Activated CD4-positive, alpha-beta T cell treated with anti-CD3 and anti-CD28 coated beads, Interleukin-2, amount 10 ng/mL, durations not matched to agents 24 days and 14 days (primary cell): ENCODE measurements around the gene MXRA7. TPM values are rescaled to one million over a fixed set of nuclear protein-coding genes. Genes with fewer than 3 reads are reported as not detected.
"Not testable (repeated sequence)": the region's sequence is repeated elsewhere in the genome, so short reads cannot be mapped to it uniquely, and the experiment has no call there.

Source experiments
- DNase-seq: peaks from one replicate; pipeline ENCODE4 v3.0.0; 2022
- H3K27ac Mint-ChIP-seq: one replicate; pipeline ENCODE4 v1.8.0; 2022; ENCODE audit warnings: mild to moderate bottlenecking, mixed read lengths
- H3K27me3 Mint-ChIP-seq: one replicate; pipeline ENCODE4 v1.8.0; 2022; ENCODE audit warnings: mixed read lengths
- H3K36me3 Mint-ChIP-seq: one replicate; pipeline ENCODE4 v1.8.0; 2022; ENCODE audit warnings: low read depth, mild to moderate bottlenecking, mixed read lengths
- H3K4me1 Mint-ChIP-seq: one replicate; pipeline ENCODE4 v1.8.0; 2021; ENCODE audit warnings: mixed read lengths
- H3K4me3 Mint-ChIP-seq: one replicate; pipeline ENCODE4 v1.8.0; 2022; ENCODE audit warnings: mild to moderate bottlenecking, moderate library complexity, mixed read lengths
- H3K9me3 Mint-ChIP-seq: one replicate; pipeline ENCODE4 v1.8.0; 2021; ENCODE audit warnings: mixed read lengths
- intact Hi-C: fragments of 100-400 bp; cut with micrococcal nuclease; formaldehyde crosslinking; loops from one replicate; pipeline ENCODE4 v1.15.1; 2023
- total RNA-seq: library from RNA; stranded (reverse); gene quantifications from 2 replicates; pipeline ENCODE4 v1.2.3, GENCODE V29; 2022

MXRA7 gene
- total RNA-seq, 1 donor from 2014 or later: 3.7 TPM

DNA sequence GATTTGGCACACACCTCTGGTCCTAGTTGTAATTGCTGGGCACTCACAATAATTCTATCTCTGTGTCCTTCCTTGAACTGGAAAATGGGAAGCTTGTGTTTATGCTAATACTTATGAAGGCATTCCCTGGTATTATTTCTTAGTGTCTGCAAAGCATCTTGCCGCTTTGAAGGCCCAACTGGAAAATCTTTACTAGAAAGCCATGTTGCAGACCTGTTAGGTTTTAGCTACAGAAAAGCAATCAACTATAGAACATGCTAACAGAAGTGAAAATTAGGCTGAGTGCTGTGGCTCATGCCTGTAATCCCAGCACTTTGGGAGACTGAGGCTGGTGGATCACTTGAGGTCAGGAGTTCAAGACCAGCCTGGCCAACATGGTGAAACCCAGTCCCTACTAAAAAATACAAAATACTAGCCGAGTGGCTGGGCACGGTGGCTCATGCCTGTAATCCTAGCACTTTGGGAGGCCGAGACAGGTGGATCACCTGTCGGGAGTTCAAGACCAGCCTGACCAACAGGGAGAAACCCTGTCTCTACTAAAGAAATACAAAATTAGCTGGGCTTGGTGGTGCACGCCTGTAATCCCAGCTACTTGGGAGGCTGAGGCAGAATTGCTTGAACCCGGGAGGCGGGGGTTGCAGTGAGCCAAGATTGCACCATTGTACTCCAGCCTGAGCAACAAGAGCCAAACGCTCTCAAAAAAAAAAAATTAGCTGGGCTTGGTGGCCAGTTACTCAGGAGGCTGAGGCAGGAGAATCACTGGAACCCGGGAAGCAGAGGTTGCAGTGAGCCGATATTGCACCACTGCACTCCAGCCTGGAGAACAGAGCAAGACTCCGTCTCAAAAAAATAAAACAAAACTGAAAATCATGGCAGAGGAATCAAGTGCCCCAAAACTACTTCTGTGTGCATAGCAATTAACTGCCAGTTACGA is 21.3 kb upstream of the MXRA7 start:
- not testable (repeated sequence) for H3K27ac Mint-ChIP-seq, H3K27me3 Mint-ChIP-seq, H3K9me3 Mint-ChIP-seq, DNase-seq
- Mint-ChIP-seq H3K36me3 (peaks cover 63% of the 10 kb centered on the region), H3K4me1 (peaks cover 46% of the 10 kb centered on the region), H3K4me3 (peak overlapping the region; percentile 92)
- intact Hi-C loops: loop anchor here (10.0 kb wide), 1 partner anchor 657 kb away; the partner anchor contains the start of genes GALR2, SRP68 and ZACN

DNA sequence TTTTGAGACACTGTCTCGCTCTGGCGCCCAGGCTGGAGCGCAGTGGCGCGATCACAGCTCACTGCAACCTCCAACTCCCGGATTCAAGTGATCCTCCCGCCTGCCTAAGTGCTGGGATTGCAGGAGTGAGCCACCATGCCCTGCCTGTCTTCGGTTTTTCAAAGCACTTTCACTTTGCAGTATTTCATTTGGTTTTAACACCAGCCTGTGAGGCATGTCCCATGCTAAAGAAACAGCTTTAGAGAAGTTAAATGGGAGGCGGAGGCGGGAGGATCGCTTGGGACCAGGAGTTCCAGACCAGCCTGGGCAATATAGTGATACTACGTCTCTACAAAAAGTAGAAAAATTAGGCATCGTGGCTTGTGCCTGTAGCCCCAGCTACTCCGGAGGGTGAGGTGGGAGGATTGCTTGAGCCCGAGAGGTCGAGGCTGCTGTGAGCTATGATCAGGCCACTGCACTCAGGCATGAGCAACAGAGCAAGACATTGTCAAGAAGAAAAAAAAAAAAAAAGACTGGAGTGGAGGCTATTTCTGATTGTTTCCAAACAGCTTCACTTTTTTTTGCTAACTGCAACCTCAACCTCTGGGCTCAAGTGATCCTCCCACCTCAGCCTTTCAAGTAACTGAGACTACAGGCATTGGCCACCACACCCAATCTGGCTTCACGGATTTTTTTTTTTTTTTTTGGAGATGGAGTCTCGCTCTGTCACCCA is 17.1 kb upstream of the MXRA7 start:
- H3K4me1 Mint-ChIP-seq: peaks cover 39% of the 10 kb centered on the region
- peaks cover 56% of the 10 kb centered on the region for H3K36me3 Mint-ChIP-seq

DNA sequence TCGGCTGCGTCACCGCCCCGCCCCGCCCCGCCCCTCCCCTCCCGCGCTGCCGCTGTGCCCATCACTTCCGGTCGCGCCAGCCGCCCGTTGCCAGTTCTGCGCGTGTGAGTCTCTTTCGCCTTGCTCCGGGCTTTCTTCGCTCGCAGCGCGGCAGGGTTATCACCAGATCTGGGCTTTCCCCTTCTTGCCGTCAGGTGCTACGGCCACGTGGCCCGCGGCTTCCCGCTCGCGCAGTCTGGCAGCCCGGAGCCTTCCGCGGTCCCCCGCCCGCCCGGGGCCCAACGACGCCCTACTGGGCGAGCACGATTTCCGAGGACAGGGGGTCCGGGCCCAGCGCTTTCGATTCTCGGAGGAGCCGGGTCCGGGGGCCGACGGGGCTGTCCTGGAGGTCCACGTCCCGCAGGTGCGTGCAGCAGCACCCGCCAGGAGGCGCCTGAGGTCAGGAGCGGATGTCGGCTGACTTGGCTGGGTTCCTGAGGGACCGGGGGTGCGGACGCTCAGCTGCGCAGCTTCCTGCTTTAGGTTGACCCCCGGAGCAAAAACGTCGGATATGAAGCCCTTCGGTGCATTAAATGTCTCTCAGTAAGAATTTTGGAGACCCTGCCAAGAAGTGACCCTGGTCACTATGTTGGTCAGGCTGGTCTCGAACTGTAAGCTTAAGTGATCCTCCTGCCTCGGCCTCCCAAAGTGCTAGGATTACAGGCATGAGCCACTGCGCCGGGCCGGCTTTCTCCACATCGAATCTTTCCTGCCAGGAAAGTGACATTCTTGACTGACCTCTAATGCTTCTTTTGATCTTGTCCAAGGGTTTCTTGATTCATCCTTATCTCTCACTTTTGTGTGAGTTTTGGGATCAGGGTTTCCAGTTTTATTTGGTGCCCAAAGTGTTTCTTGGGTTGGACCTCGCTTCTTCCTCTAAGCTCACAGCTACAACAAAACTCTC is 16.3 kb upstream of the MXRA7 start, which contains the start of gene METTL23:
Gene METTL23, plus strand, starts transcription at position 64 of the 943 bp plus-strand sequence. CDS start 2,872 bp downstream, outside the sequence.
- Mint-ChIP-seq H3K27me3 (no peaks in the 10 kb centered on the region), H3K9me3 (no peaks in the 10 kb centered on the region), H3K36me3 (peaks cover 55% of the 10 kb centered on the region), H3K27ac (peak within 1 kb of the TSS; percentile 97), H3K4me1 (peaks cover 37% of the 10 kb centered on the region), H3K4me3 (peak within 1 kb of the TSS; percentile 96)
- DNase-seq: peak; percentile 94
- intact Hi-C loops: loop anchor here (1.0 to 5.0 kb wide), 3 partner anchors 10 to 414 kb away; partner anchors contain the start of genes SEC14L1 and SRSF2

More for the DNA sequence above, 17.1 kb upstream of the MXRA7 start:
- Mint-ChIP-seq H3K4me3 (peak overlapping the region; percentile 96), H3K27me3 (no peaks in the 10 kb centered on the region), H3K27ac (peak overlapping the region; percentile 97), H3K9me3 (no peaks in the 10 kb centered on the region)
- intact Hi-C loops: loop anchor here (2.0 to 5.0 kb wide), 2 partner anchors 269 to 413 kb away; partner anchors contain the start of gene SEC14L1
- peak; percentile 78 for DNase-seq

- Mint-ChIP-seq H3K27me3 (no peaks in the 10 kb centered on the region), H3K36me3 (peaks cover 55% of the 10 kb centered on the region), H3K9me3 (no peaks in the 10 kb centered on the region), H3K4me1 (peaks cover 39% of the 10 kb centered on the region), H3K27ac (peak within 1 kb of the TSS; percentile 97), H3K4me3 (peak within 1 kb of the TSS; percentile 96)
- intact Hi-C loops: loop anchor here (1.0 to 5.0 kb wide), 3 partner anchors 11 to 414 kb away; partner anchors contain the start of genes SEC14L1 and SRSF2
- DNase-seq: peak; percentile 98
Measured at GRCh38 chr17:76726231-76726775, 15.5 kb upstream of the MXRA7 start, which contains the start of gene JMJD6. Gene JMJD6, minus strand, starts transcription at chr17:76726606. Its CDS starts 131 bp downstream, at chr17:76726475.

DNA sequence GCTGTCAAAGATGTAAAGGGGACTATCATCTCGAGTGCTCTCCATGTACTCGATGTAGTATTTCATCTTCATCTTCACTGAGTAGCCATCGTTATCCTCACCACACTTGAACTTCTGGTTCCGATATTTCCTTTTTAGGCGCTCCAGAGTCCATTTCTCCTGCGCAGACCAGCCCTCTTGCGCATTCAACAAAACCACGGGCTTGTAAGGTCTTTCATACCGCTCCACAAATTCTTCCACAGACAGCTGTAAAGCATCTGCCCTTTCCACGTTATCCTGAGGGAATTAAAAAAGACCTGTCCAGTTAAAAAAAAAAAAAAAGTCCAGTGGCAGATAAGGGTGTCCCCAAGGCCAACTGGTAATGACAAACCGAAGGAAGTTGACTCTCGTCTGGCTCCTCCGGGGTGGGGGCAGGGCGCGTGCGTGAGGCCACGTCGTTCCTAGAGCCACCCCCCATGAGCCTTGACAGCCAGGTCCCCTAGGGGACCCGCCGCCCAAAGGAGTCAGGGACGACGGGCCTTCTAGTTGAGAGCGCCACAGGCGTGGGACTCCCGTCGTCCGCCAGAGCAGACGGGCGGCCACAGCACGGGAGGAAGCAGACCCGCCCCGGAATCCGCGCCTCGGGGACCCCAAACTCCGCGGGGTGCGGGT is 14.9 kb upstream of the MXRA7 start:
- Mint-ChIP-seq H3K36me3 (peaks cover 60% of the 10 kb centered on the region), H3K4me3 (peak overlapping the region; percentile 96), H3K4me1 (peaks cover 40% of the 10 kb centered on the region), H3K27me3 (no peaks in the 10 kb centered on the region), H3K27ac (peak overlapping the region; percentile 93), H3K9me3 (no peaks in the 10 kb centered on the region)
- DNase-seq: peak; percentile 91
- intact Hi-C loops: loop anchor here (1.0 to 5.0 kb wide), 3 partner anchors 12 to 415 kb away; partner anchors contain the start of genes SEC14L1 and SRSF2

GRCh38 chr17:76723812-76724211 is 13.0 kb upstream of the MXRA7 start:
- H3K27ac Mint-ChIP-seq: no peak overlapping the region
- no peak for DNase-seq
- H3K36me3 Mint-ChIP-seq: peaks cover 62% of the 10 kb centered on the region
- peaks cover 32% of the 10 kb centered on the region for H3K4me1 Mint-ChIP-seq
- peak overlapping the region; percentile 96 for H3K4me3 Mint-ChIP-seq
- no peaks in the 10 kb centered on the region for H3K9me3 Mint-ChIP-seq
- intact Hi-C loops: no loop called here
- H3K27me3 Mint-ChIP-seq: no peaks in the 10 kb centered on the region

GRCh38 chr17:76722977-76723376 is 12.2 kb upstream of the MXRA7 start:
- peak overlapping the region; percentile 10 for H3K4me3 Mint-ChIP-seq
- DNase-seq, H3K27me3 Mint-ChIP-seq, H3K27ac Mint-ChIP-seq, H3K9me3 Mint-ChIP-seq, intact Hi-C loops: not testable (repeated sequence)
- peaks cover 28% of the 10 kb centered on the region for H3K4me1 Mint-ChIP-seq
- H3K36me3 Mint-ChIP-seq: peaks cover 66% of the 10 kb centered on the region

DNA sequence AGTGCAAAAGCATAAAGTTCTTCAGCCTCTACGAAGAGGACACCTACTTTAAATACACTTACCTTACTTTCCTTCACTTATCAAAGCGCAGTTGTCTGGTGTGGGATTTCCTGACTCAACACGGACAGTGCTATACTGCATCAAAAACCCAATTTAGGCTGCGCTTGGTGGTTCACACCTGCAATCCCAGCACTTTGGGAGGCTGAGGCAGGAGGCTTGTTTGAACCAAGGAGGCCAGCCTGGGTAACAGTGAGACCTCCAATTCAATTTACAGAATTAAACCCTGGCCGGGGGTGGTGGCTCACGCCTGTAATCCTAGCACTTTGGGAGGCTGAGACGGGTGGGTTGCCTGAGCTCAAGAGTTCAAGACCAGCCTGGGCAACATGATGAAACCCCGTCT is 11.5 kb upstream of the MXRA7 start:
- Mint-ChIP-seq H3K36me3 (peaks cover 69% of the 10 kb centered on the region), H3K27me3 (no peaks in the 10 kb centered on the region), H3K9me3 (no peaks in the 10 kb centered on the region), H3K27ac (no peak overlapping the region), H3K4me3 (no peak overlapping the region), H3K4me1 (peaks cover 22% of the 10 kb centered on the region)
- intact Hi-C loops: no loop called here
- no peak for DNase-seq

DNA sequence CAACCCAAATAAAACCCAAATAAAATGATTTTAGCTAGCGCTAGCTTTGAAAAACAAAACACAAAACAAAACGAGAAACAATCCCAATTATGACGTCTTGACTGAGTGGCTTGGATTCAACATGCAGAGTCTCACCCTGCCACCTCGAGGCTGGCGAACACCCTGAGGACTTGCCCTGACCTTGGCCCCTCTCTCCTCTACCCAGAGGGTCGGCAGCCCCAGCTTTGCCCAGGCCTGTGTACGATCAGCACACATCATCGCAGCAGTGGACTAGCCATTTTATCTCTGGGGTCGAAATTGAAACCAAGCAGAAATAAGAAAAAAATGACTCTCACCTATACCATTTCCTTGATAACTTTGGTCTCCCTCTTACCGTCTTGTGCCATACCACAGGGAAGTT is 10.7 kb upstream of the MXRA7 start:
- peaks cover 22% of the 10 kb centered on the region for H3K4me1 Mint-ChIP-seq

GRCh38 chr17:76720941-76721340 is 10.2 kb upstream of the MXRA7 start:
- H3K4me1 Mint-ChIP-seq: peaks cover 27% of the 10 kb centered on the region
- no peak overlapping the region for H3K4me3 Mint-ChIP-seq
- H3K36me3 Mint-ChIP-seq: peaks cover 76% of the 10 kb centered on the region
- H3K27ac Mint-ChIP-seq: no peak overlapping the region
- H3K9me3 Mint-ChIP-seq: no peaks in the 10 kb centered on the region
- intact Hi-C loops: no loop called here
- H3K27me3 Mint-ChIP-seq: no peaks in the 10 kb centered on the region
- DNase-seq: no peak

More for the DNA sequence above, 10.7 kb upstream of the MXRA7 start:
- Mint-ChIP-seq H3K9me3 (no peaks in the 10 kb centered on the region), H3K4me3 (no peak overlapping the region), H3K27me3 (no peaks in the 10 kb centered on the region), H3K36me3 (peaks cover 74% of the 10 kb centered on the region), H3K27ac (no peak overlapping the region)
- DNase-seq: no peak
- intact Hi-C loops: no loop called here

GRCh38 chr17:76720211-76720610 is 9.4 kb upstream of the MXRA7 start:
- intact Hi-C loops: no loop called here
- H3K27me3 Mint-ChIP-seq: no peaks in the 10 kb centered on the region
- no peak overlapping the region for H3K4me3 Mint-ChIP-seq
- peaks cover 29% of the 10 kb centered on the region for H3K4me1 Mint-ChIP-seq
- no peaks in the 10 kb centered on the region for H3K9me3 Mint-ChIP-seq
- H3K27ac Mint-ChIP-seq: no peak overlapping the region
- peaks cover 77% of the 10 kb centered on the region for H3K36me3 Mint-ChIP-seq
- no peak for DNase-seq

DNA sequence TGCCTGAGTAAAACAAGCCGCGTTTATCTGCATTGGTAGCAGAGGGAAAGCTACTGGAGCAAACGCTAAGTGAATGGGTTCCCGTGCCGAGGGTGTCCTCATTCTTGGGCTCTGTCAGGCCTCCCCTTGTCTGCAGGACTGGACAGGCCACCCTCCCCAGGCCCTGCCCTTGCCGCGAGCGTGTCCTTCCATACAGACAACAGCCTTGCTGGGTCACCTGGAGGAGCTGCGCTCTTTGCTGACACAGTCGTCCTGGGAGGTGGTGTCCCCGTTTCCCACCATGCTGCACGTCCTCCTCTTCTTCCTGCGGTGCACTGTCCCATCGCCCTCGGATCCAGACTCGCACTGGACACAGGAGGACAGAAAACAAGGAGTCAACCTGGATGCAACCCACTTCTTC is 7.8 kb upstream of the MXRA7 start:
- Mint-ChIP-seq H3K27me3 (no peaks in the 10 kb centered on the region), H3K9me3 (no peaks in the 10 kb centered on the region), H3K4me1 (peaks cover 34% of the 10 kb centered on the region), H3K27ac (no peak overlapping the region), H3K4me3 (no peak overlapping the region), H3K36me3 (peaks cover 76% of the 10 kb centered on the region)
- no peak for DNase-seq
- intact Hi-C loops: no loop called here
